NCI-H2227 (cell line): Measurements from ENCODE around the gene HAAO.

Experiments used
- DNase-seq: peaks from one replicate; lab custom pipeline; 2025; ENCODE audit not compliant: unreplicated experiment; lab: John Stamatoyannopoulos, UW

HAAO gene

GRCh38 chr2:42769583-42770287 is 22.6 kb downstream of the HAAO start:
- DNase-seq = no peak

DNA sequence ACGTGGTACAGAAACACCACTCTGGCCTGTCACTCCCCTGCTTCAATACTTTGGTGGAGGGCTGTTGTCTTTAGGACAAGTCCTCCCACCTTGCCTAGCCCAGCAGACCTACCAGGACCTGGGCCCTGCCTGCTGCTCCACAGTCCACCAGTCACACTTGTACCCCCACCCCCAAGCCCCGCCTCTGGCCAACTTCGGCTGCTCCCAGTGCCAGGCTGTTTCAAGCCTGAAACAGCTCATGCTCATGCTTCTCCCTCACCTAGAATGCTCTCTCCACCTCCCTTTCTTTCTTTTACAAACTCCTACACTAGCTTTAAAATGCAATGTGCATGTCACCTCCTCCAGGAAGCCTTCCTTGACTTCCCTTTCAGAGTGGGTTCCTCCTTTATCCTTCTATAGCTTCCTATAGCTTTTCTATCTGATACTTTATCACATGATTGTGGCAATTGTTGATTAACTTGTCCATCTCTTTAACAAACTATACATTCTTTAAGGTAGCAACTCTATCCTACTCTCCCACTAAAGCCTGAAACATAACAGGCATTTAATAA is 23.6 kb downstream of the HAAO start:
- no peak for DNase-seq

- no peak for DNase-seq
Measured at GRCh38 chr2:42767899-42768705, 24.3 kb downstream of the HAAO start.

GRCh38 chr2:42767080-42767898 is 25.1 kb downstream of the HAAO start:
- no peak for DNase-seq

GRCh38 chr2:42765686-42766085 is 26.7 kb downstream of the HAAO start:
- DNase-seq = no peak

- no peak for DNase-seq
Measured at GRCh38 chr2:42764901-42765300, 27.5 kb downstream of the HAAO start.

- no peak for DNase-seq
Measured at GRCh38 chr2:42764096-42764495, 28.3 kb downstream of the HAAO start, which contains the start of gene OXER1. TSS of gene OXER1 (minus strand) at chr2:42764135. CDS start at chr2:42764062, 73 bp downstream.

- DNase-seq = no peak
Measured at GRCh38 chr2:42762823-42763804, 29.3 kb downstream of the HAAO start.

DNA sequence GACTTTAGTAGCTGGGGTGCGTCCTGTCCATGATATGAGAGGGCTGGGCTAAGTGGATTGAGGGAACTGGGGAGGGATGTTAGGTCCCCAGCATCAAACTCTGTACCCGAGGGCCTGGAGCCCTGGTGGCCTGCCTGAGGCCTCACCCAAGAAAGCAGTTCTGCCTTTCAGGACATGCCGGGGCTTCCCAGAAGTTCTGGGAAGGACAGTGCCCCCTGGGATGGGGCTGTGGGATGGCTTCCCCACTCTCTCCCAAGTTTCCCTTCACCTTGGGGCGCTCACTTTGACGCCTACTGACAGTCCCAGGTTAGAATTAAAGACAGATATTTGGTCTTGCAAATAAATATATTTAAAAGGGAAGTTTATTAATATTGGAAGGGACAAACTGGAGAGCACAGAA is 30.2 kb downstream of the HAAO start:
- no peak for DNase-seq

- DNase-seq = no peak
Measured at GRCh38 chr2:42761554-42761953, 30.8 kb downstream of the HAAO start.

DNA sequence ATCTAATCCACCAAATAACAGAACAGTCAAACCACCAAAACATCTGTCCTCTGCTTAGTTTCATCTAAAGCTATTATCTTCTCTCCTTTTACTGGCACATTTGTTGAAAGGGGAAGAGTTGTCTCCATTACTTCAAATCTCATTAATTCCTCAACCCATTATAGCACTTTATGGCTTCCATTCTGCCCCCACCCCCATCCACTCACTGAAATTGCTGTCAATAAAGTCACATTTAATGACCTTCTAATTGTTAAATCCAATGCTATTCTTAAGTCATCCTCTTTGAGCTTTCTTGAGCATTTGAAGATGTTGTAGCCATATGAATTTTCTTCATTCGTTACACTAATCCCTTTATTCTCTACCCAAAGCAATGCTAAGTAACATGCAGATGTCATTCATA is 33.6 kb downstream of the HAAO start:
- DNase-seq = no peak

DNA sequence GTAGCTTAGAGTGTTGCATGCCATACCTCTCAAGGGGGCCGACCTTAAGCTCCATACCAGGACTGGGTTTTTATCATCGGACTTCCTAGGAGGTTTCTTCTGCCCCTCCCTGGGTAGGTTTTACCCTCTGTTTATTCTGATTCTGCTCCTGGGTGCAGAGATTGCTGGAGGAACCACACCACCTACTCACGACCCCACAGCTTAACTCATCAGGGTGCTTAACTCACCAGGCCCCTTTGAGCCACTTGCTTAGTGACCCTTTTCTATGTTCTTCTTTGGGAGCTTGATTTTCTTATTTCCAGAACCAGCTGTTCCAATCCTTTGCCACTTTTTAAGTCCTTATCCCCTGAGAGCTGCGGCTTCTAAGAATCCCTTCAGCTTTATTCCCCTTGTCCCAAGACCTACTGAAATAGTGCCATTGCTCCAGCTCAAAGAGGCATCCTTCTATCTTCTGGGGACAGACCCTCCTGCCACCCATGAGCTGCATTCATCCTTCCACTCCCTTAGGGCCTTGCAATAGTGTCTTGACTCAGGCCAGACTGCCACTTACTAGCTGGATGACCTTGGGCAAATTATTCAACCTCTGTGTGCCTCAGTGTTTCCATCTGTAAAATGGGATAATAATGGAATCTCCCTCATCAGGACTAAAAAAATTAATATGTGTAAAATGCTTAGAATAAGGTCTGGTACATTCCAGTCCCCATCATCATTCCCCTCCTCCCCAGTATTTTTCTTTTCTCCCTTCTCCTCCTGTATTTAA is 34.2 kb downstream of the HAAO start:
- no peak for DNase-seq

GRCh38 chr2:42756966-42757513 is 35.3 kb downstream of the HAAO start:
- DNase-seq = no peak

- no peak for DNase-seq
Measured at GRCh38 chr2:42756150-42756775, 36.1 kb downstream of the HAAO start.

DNA sequence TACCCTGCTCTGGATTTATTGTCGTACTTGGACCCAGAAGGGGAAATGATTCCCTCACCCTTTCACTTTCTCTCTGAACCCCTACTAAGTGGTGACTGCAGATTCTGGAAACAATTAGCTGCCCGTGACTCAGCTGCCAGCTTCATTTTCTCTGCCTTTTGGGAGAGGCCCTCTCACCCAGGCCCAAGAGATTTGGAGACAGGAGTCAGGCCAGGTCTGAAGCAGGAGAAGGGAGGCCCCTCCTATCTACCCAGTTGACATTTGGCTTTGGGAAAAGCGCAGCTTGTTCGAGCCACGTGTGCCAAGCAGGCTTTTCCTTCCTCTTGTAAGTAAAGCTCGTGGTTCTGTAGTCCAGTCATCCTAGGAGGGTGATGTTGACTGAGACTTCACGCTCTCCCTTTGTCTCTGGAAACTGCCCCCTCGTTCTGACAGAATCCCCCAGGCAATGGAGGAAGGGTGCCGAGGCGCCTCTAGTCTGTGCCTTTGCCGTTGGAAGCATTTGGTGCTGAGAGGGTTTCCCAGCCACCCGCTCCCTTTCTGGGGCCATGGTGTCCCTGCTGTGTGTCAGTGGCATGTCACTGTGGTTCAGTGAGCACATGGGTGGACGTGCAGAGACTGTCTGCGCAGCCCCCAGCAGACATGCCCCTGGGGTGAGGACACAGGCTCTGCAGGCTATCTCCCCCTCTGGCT is 37.0 kb downstream of the HAAO start:
- DNase-seq = no peak

- DNase-seq = no peak
Measured at GRCh38 chr2:42754776-42755140, 37.6 kb downstream of the HAAO start.

- DNase-seq = no peak
Measured at GRCh38 chr2:42754021-42754775, 38.2 kb downstream of the HAAO start.
